ENCODE measurements around the gene PPP3R1.

The PPP3R1 gene

GRCh38 chr2:68231061-68231372, 21.3 kb downstream of the PPP3R1 start:
- no peak overlapping the region for H3K4me3 Mint-ChIP-seq
- peaks cover 5% of the 10 kb centered on the region for H3K36me3 Mint-ChIP-seq (ENCODE audit: low read depth)
- H3K27ac Mint-ChIP-seq = no peak overlapping the region

GRCh38 chr2:68230241-68231060, 21.9 kb downstream of the PPP3R1 start:
- H3K4me3 Mint-ChIP-seq = no peak overlapping the region
- no peaks in the 10 kb centered on the region for H3K27me3 Mint-ChIP-seq (ENCODE audit: low read depth)
- no peak overlapping the region for H3K27ac Mint-ChIP-seq
- peaks cover 5% of the 10 kb centered on the region for H3K36me3 Mint-ChIP-seq (ENCODE audit: low read depth)
- peaks cover 20% of the 10 kb centered on the region for H3K4me1 Mint-ChIP-seq (ENCODE audit: low read depth)
- H3K9me3 Mint-ChIP-seq = no peaks in the 10 kb centered on the region

More at GRCh38 chr2:68231061-68231372, 21.3 kb downstream of the PPP3R1 start:
- Mint-ChIP-seq H3K4me1 (ENCODE audit: low read depth) (peaks cover 18% of the 10 kb centered on the region), H3K27me3 (ENCODE audit: low read depth) (no peaks in the 10 kb centered on the region), H3K9me3 (no peaks in the 10 kb centered on the region)

GRCh38 chr2:68226794-68227193, 25.5 kb downstream of the PPP3R1 start:
- H3K27ac Mint-ChIP-seq = no peak overlapping the region
- H3K4me3 Mint-ChIP-seq = no peak overlapping the region
- H3K4me1 Mint-ChIP-seq (ENCODE audit: low read depth) = peaks cover 33% of the 10 kb centered on the region
- no peaks in the 10 kb centered on the region for H3K27me3 Mint-ChIP-seq (ENCODE audit: low read depth)
- H3K9me3 Mint-ChIP-seq = no peaks in the 10 kb centered on the region
- H3K36me3 Mint-ChIP-seq (ENCODE audit: low read depth) = peaks cover 12% of the 10 kb centered on the region

GRCh38 chr2:68225119-68225632, 27.2 kb downstream of the PPP3R1 start:
- no peaks in the 10 kb centered on the region for H3K9me3 Mint-ChIP-seq
- no peak overlapping the region for H3K4me3 Mint-ChIP-seq
- H3K4me1 Mint-ChIP-seq (ENCODE audit: low read depth) = peaks cover 28% of the 10 kb centered on the region
- H3K27ac Mint-ChIP-seq = no peak overlapping the region
- H3K36me3 Mint-ChIP-seq (ENCODE audit: low read depth) = peaks cover 15% of the 10 kb centered on the region
- no peaks in the 10 kb centered on the region for H3K27me3 Mint-ChIP-seq (ENCODE audit: low read depth)

GRCh38 chr2:68223419-68223818, 28.9 kb downstream of the PPP3R1 start:
- H3K4me3 Mint-ChIP-seq = no peak overlapping the region
- no peaks in the 10 kb centered on the region for H3K27me3 Mint-ChIP-seq (ENCODE audit: low read depth)
- peaks cover 11% of the 10 kb centered on the region for H3K36me3 Mint-ChIP-seq (ENCODE audit: low read depth)
- peaks cover 36% of the 10 kb centered on the region for H3K4me1 Mint-ChIP-seq (ENCODE audit: low read depth)
- no peaks in the 10 kb centered on the region for H3K9me3 Mint-ChIP-seq
- H3K27ac Mint-ChIP-seq = no peak overlapping the region

GRCh38 chr2:68222287-68222686, 30.0 kb downstream of the PPP3R1 start:
- peak overlapping the region; percentile 29 for H3K27ac Mint-ChIP-seq

GRCh38 chr2:68218343-68218901, 33.9 kb downstream of the PPP3R1 start:
- Mint-ChIP-seq H3K27ac (no peak overlapping the region), H3K4me3 (no peak overlapping the region), H3K4me1 (ENCODE audit: low read depth) (peaks cover 29% of the 10 kb centered on the region), H3K36me3 (ENCODE audit: low read depth) (peaks cover 13% of the 10 kb centered on the region), H3K9me3 (no peaks in the 10 kb centered on the region), H3K27me3 (ENCODE audit: low read depth) (no peaks in the 10 kb centered on the region)

More at GRCh38 chr2:68222287-68222686, 30.0 kb downstream of the PPP3R1 start:
- no peak overlapping the region for H3K4me3 Mint-ChIP-seq
- no peaks in the 10 kb centered on the region for H3K27me3 Mint-ChIP-seq (ENCODE audit: low read depth)
- peaks cover 11% of the 10 kb centered on the region for H3K36me3 Mint-ChIP-seq (ENCODE audit: low read depth)
- peaks cover 36% of the 10 kb centered on the region for H3K4me1 Mint-ChIP-seq (ENCODE audit: low read depth)
- H3K9me3 Mint-ChIP-seq = no peaks in the 10 kb centered on the region

- no peaks in the 10 kb centered on the region for H3K27me3 Mint-ChIP-seq (ENCODE audit: low read depth)
- no peaks in the 10 kb centered on the region for H3K9me3 Mint-ChIP-seq
- H3K4me3 Mint-ChIP-seq = no peak overlapping the region
- no peak overlapping the region for H3K27ac Mint-ChIP-seq
- peaks cover 15% of the 10 kb centered on the region for H3K36me3 Mint-ChIP-seq (ENCODE audit: low read depth)
- peaks cover 34% of the 10 kb centered on the region for H3K4me1 Mint-ChIP-seq (ENCODE audit: low read depth)
These were observed 34.6 kb downstream of the PPP3R1 start for GRCh38 chr2:68217729-68218128.

- no peak overlapping the region for H3K27ac Mint-ChIP-seq
- no peak overlapping the region for H3K4me3 Mint-ChIP-seq
- H3K9me3 Mint-ChIP-seq = no peaks in the 10 kb centered on the region
- H3K27me3 Mint-ChIP-seq (ENCODE audit: low read depth) = no peaks in the 10 kb centered on the region
- peaks cover 27% of the 10 kb centered on the region for H3K4me1 Mint-ChIP-seq (ENCODE audit: low read depth)
- peaks cover 16% of the 10 kb centered on the region for H3K36me3 Mint-ChIP-seq (ENCODE audit: low read depth)
These were observed 35.6 kb downstream of the PPP3R1 start for GRCh38 chr2:68216454-68217310.

GRCh38 chr2:68214381-68214780, 38.0 kb downstream of the PPP3R1 start:
- Mint-ChIP-seq H3K27ac (no peak overlapping the region), H3K36me3 (ENCODE audit: low read depth) (peaks cover 25% of the 10 kb centered on the region), H3K9me3 (no peaks in the 10 kb centered on the region), H3K27me3 (ENCODE audit: low read depth) (no peaks in the 10 kb centered on the region), H3K4me1 (ENCODE audit: low read depth) (peaks cover 28% of the 10 kb centered on the region), H3K4me3 (no peak overlapping the region)

GRCh38 chr2:68206793-68207192, 45.5 kb downstream of the PPP3R1 start:
- no peaks in the 10 kb centered on the region for H3K27me3 Mint-ChIP-seq (ENCODE audit: low read depth)
- H3K27ac Mint-ChIP-seq = no peak overlapping the region
- H3K9me3 Mint-ChIP-seq = no peaks in the 10 kb centered on the region
- H3K4me1 Mint-ChIP-seq (ENCODE audit: low read depth) = peaks cover 40% of the 10 kb centered on the region
- peaks cover 15% of the 10 kb centered on the region for H3K36me3 Mint-ChIP-seq (ENCODE audit: low read depth)
- H3K4me3 Mint-ChIP-seq = no peak overlapping the region

- H3K4me1 Mint-ChIP-seq (ENCODE audit: low read depth) = peaks cover 41% of the 10 kb centered on the region
- peak overlapping the region; percentile 88 for H3K27ac Mint-ChIP-seq
- H3K4me3 Mint-ChIP-seq = peak overlapping the region; percentile 71
- peaks cover 4% of the 10 kb centered on the region for H3K36me3 Mint-ChIP-seq (ENCODE audit: low read depth)
- H3K27me3 Mint-ChIP-seq (ENCODE audit: low read depth) = no peaks in the 10 kb centered on the region
- no peaks in the 10 kb centered on the region for H3K9me3 Mint-ChIP-seq
These were observed 48.7 kb downstream of the PPP3R1 start for GRCh38 chr2:68203587-68203986.

GRCh38 chr2:68200157-68200787, 52.1 kb downstream of the PPP3R1 start:
- no peak overlapping the region for H3K4me3 Mint-ChIP-seq
- peaks cover 4% of the 10 kb centered on the region for H3K36me3 Mint-ChIP-seq (ENCODE audit: low read depth)
- H3K27ac Mint-ChIP-seq = no peak overlapping the region
- H3K27me3 Mint-ChIP-seq (ENCODE audit: low read depth) = no peaks in the 10 kb centered on the region
- peaks cover 27% of the 10 kb centered on the region for H3K4me1 Mint-ChIP-seq (ENCODE audit: low read depth)
- no peaks in the 10 kb centered on the region for H3K9me3 Mint-ChIP-seq

GRCh38 chr2:68196120-68196716, 56.1 kb downstream of the PPP3R1 start:
- H3K4me3 Mint-ChIP-seq = no peak overlapping the region
- H3K4me1 Mint-ChIP-seq (ENCODE audit: low read depth) = peaks cover 24% of the 10 kb centered on the region
- H3K27ac Mint-ChIP-seq = no peak overlapping the region
- H3K9me3 Mint-ChIP-seq = no peaks in the 10 kb centered on the region
- no peaks in the 10 kb centered on the region for H3K27me3 Mint-ChIP-seq (ENCODE audit: low read depth)
- no peaks in the 10 kb centered on the region for H3K36me3 Mint-ChIP-seq (ENCODE audit: low read depth)

Measured in T-helper 1 cell treated with Interleukin-12 subunit alpha and Interleukin-12 subunit beta and Interleukin-4 antibody, amounts not matched to agents 30 μg/mL and 1 μg/mL, for 36 hours (primary cell).